ENCODE measurements around the gene MRPL50.

MRPL50 gene

GRCh38 chr9:101427358-101427757, 28.9 kb upstream of the MRPL50 start:
- H3K4me3 Mint-ChIP-seq: no peak overlapping the region
- H3K4me1 Mint-ChIP-seq: no peaks in the 10 kb centered on the region

GRCh38 chr9:101421653-101422065, 23.2 kb upstream of the MRPL50 start:
- peaks cover 9% of the 10 kb centered on the region for H3K9me3 Mint-ChIP-seq
- H3K27me3 Mint-ChIP-seq (ENCODE audit: low read depth): no peaks in the 10 kb centered on the region
- peaks cover 11% of the 10 kb centered on the region for H3K36me3 Mint-ChIP-seq (ENCODE audit: low read depth)
- peak overlapping the region in 1 of 3 experiments; percentile 18 for H3K27ac Mint-ChIP-seq
- no peak for TF ChIP-seq CTCF (IDR thresholded peaks at IDR 0.05; ENCODE audit: unreplicated experiment in 3 of 3)
- H3K4me3 Mint-ChIP-seq: no peak overlapping the region
- H3K4me1 Mint-ChIP-seq: peaks cover 13% of the 10 kb centered on the region

More at GRCh38 chr9:101427358-101427757, 28.9 kb upstream of the MRPL50 start:
- H3K9me3 Mint-ChIP-seq: no peaks in the 10 kb centered on the region
- peaks cover 3% of the 10 kb centered on the region for H3K27me3 Mint-ChIP-seq (ENCODE audit: low read depth)
- no peaks in the 10 kb centered on the region for H3K36me3 Mint-ChIP-seq (ENCODE audit: low read depth)
- no peak for TF ChIP-seq CTCF (IDR thresholded peaks at IDR 0.05; ENCODE audit: unreplicated experiment in 3 of 3)
- H3K27ac Mint-ChIP-seq: no peak overlapping the region

- H3K9me3 Mint-ChIP-seq: peaks cover 17% of the 10 kb centered on the region
- H3K36me3 Mint-ChIP-seq (ENCODE audit: low read depth): peaks cover 19% of the 10 kb centered on the region
- H3K4me3 Mint-ChIP-seq: no peak overlapping the region
- no peak overlapping the region for H3K27ac Mint-ChIP-seq
- TF ChIP-seq CTCF (IDR thresholded peaks at IDR 0.05; ENCODE audit: unreplicated experiment in 3 of 3): no peak
- H3K27me3 Mint-ChIP-seq (ENCODE audit: low read depth): no peaks in the 10 kb centered on the region
- H3K4me1 Mint-ChIP-seq: peaks cover 13% of the 10 kb centered on the region
Measured at GRCh38 chr9:101419863-101420262, 21.4 kb upstream of the MRPL50 start.

- H3K9me3 Mint-ChIP-seq: peaks cover 23% of the 10 kb centered on the region
- no peaks in the 10 kb centered on the region for H3K27me3 Mint-ChIP-seq (ENCODE audit: low read depth)
- H3K36me3 Mint-ChIP-seq (ENCODE audit: low read depth): peaks cover 30% of the 10 kb centered on the region
- H3K4me1 Mint-ChIP-seq: peaks cover 13% of the 10 kb centered on the region
- H3K27ac Mint-ChIP-seq: peak overlapping the region in 1 of 3 experiments; percentile 7
- no peak overlapping the region for H3K4me3 Mint-ChIP-seq
- no peak for TF ChIP-seq CTCF (IDR thresholded peaks at IDR 0.05; ENCODE audit: unreplicated experiment in 3 of 3)
Measured at GRCh38 chr9:101418518-101419430, 20.4 kb upstream of the MRPL50 start.

- H3K4me3 Mint-ChIP-seq: no peak overlapping the region
- H3K27me3 Mint-ChIP-seq (ENCODE audit: low read depth): no peaks in the 10 kb centered on the region
- no peak overlapping the region for H3K27ac Mint-ChIP-seq
- TF ChIP-seq CTCF (IDR thresholded peaks at IDR 0.05; ENCODE audit: unreplicated experiment in 3 of 3): no peak
- peaks cover 31% of the 10 kb centered on the region for H3K9me3 Mint-ChIP-seq
- H3K4me1 Mint-ChIP-seq: peaks cover 13% of the 10 kb centered on the region
- H3K36me3 Mint-ChIP-seq (ENCODE audit: low read depth): peaks cover 38% of the 10 kb centered on the region
Measured at GRCh38 chr9:101417977-101418376, 19.6 kb upstream of the MRPL50 start.

- peaks cover 13% of the 10 kb centered on the region for H3K4me1 Mint-ChIP-seq
- peaks cover 36% of the 10 kb centered on the region for H3K9me3 Mint-ChIP-seq
- H3K36me3 Mint-ChIP-seq (ENCODE audit: low read depth): peaks cover 44% of the 10 kb centered on the region
- TF ChIP-seq CTCF (IDR thresholded peaks at IDR 0.05; ENCODE audit: unreplicated experiment in 3 of 3): no peak
- H3K27ac Mint-ChIP-seq: no peak overlapping the region
- H3K4me3 Mint-ChIP-seq: no peak overlapping the region
- no peaks in the 10 kb centered on the region for H3K27me3 Mint-ChIP-seq (ENCODE audit: low read depth)
Measured at GRCh38 chr9:101417389-101417788, 19.0 kb upstream of the MRPL50 start.
